Small intestine (tissue), 7 donors: ENCODE data around the gene ANKRD2. TPM values are rescaled to one million over a fixed set of nuclear protein-coding genes. Genes with fewer than 3 reads are reported as not detected.

ENCODE experiments used
- DNase-seq, 2 donors: peaks; one replicate each; pipeline versions ENCODE4 v3.0.0 to v3.0.0-alpha.2; 2013
- FAIRE-seq: peaks from 2 replicates; lab custom pipeline; 2012; peaks lifted over from hg19 to GRCh38; lab: Jason Lieb, UNC
- H3K27ac ChIP-seq, 3 donors: one replicate each; pipeline ENCODE4 v1.5.1; 2013; ENCODE audit warnings: low read length in 2 of 3, mild to moderate bottlenecking in 2 of 3, control low read depth in 1 of 3, inconsistent platforms in 1 of 3, low read depth in 1 of 3, moderate library complexity in 1 of 3
- H3K27me3 ChIP-seq, 3 donors: one replicate each; pipeline ENCODE4 v1.6.1; 2013; ENCODE audit warnings: low read length in 3 of 3, inconsistent platforms in 1 of 3; ENCODE audit not compliant: control insufficient read depth in 3 of 3, insufficient read depth in 3 of 3
- H3K36me3 ChIP-seq, 3 donors: one replicate each; pipeline ENCODE4 v1.6.1; 2013; ENCODE audit warnings: low read length in 3 of 3, inconsistent platforms in 1 of 3, low read depth in 1 of 3, mild to moderate bottlenecking in 1 of 3, moderate library complexity in 1 of 3; ENCODE audit not compliant: control insufficient read depth in 3 of 3, insufficient read depth in 2 of 3
- H3K4me1 ChIP-seq, 3 donors: one replicate each; pipeline ENCODE4 v1.6.1; 2013; ENCODE audit warnings: low read length in 2 of 3, inconsistent platforms in 1 of 3, low read depth in 1 of 3, mild to moderate bottlenecking in 1 of 3, moderate library complexity in 1 of 3; ENCODE audit not compliant: control insufficient read depth in 3 of 3, insufficient read depth in 2 of 3
- H3K4me3 ChIP-seq, 3 donors: one replicate each; pipeline ENCODE4 v1.5.1; 2013; ENCODE audit warnings: low read length in 3 of 3, control low read depth in 1 of 3, inconsistent platforms in 1 of 3, low read depth in 1 of 3, mild to moderate bottlenecking in 1 of 3, moderate library complexity in 1 of 3
- H3K9me3 ChIP-seq, 2 donors: one replicate each; pipeline ENCODE4 v1.6.1; 2013; ENCODE audit warnings: low read depth in 1 of 2, low read length in 1 of 2; ENCODE audit not compliant: control insufficient read depth in 2 of 2, insufficient read depth in 1 of 2
- WGBS, 3 donors: extraction: QIAGEN DNeasy Blood & Tissue Kit; methylation state at CpG; one replicate each; pipeline ENCODE4 v1.1.7; 2013; 5-methylcytosine and 5-hydroxymethylcytosine counted together
- polyA plus RNA-seq, 4 donors: library from polyadenylated mRNA; stranded (reverse) in 3 of 4; unstranded in 1 of 4; fragments of 200-250 nt in 3 of 4; fragments of 120-200 nt in 1 of 4; gene quantifications; one replicate each; pipeline versions ENCODE4 v1.2.1 to v1.2.3, GENCODE V29; 2013
- donor health status: healthy with polysubstance abuse.
- donor health status: control.
- donor health status: control.
- donor health status: Bipolar disorder and iron deficiency.
- donor health status: healthy.

ANKRD2 gene
- polyA plus RNA-seq, 4 donors = 0.04 to 8.6 (median 2.0) TPM

DNA sequence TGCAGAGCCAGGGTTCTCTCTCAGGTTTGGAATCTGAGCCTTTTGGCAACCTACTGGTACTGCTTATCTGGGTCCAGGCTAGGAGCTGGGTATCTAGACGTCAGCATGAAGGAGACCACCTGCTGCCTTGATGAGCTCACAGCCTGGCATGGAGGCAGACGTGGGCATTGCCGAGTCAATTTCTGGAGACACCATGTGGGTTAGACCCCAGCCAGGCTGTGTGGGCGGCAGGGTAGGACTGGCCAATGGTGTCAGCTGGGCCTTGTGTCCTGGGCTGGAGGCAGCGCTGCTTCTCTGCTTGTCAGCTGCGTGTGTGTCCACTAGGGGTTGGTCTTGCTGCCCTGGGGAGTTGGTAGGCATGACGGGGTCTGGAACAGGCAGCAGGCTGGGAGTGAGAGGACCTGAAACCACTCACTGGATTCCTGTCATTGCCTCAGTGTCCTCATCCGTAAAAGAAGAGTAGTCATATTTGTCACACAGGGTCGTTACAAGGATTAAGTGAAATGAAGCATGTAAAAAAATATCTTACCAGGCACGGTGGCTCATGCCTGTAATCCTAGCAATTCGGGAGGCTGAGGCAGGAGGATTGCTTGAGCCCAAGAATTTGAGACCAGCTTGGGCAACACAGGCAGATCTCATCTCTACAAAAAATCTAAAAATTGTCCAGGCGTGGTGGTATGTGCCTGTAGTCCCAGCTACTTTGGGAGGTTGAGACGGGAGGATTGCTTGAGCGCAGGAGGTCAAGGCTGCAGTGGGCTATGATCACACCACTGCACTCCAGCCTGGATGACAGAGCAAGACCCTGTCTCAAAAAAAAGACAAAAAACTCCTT is 31.7 kb upstream of the ANKRD2 start:
- FAIRE-seq (no peak), DNase-seq (no peak)
- WGBS, 3 donors = 90 to 94% (median 92%) methylated on average over 14 of the region's 14 CpGs
- H3K4me1 ChIP-seq = peaks cover 0 to 5% (median 0%) of the 10 kb centered on the region in 3 donors
- H3K27me3 ChIP-seq = no peaks in the 10 kb centered on the region
- no peak overlapping the region for H3K27ac ChIP-seq
- H3K36me3 ChIP-seq = peaks cover 0 to 2% (median 0%) of the 10 kb centered on the region in 3 donors
- H3K9me3 ChIP-seq = no peaks in the 10 kb centered on the region
- no peak overlapping the region for H3K4me3 ChIP-seq

DNA sequence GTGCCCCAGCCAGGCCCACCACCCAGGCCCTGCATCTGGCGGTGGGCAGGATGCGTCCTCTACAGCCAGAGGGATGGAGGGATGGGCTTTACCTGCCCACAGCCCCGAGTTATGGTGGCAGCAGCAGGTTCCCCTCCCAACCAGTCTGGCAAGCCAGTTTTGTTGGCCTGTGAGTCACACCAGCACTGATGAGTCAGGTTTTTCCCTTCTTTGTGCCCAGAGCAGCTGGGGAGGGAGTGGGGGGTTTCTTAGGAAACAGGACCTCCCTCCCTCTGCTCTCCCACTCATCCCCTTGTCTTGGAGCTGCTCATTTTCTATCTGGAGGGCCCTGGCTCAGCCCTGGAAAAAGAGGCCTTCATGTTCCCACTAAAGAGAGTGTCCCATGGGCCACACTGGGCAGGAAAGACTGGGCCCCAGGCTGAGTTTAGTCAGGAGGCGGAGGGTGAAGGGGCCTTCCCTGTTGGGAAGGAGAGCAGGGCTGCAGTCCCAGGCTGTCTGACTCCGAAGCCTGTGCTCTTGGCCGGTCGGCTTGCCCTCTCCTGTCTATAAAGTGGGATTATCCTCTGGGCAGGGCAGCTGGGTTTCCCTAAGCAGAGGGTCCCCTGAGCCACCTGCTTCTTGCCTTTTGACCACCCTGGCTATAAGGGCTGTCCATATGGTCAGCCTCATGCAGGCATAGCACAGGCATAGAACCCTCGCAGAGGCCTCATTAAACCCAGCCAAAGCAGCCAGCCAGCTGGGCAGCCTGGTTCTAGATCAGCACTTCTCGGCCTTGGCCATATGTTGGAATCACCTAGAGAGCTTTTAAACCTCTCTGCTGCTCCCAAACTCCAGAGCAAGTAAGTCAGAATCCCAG is 30.2 kb upstream of the ANKRD2 start:
- H3K27me3 ChIP-seq = no peaks in the 10 kb centered on the region
- peaks cover 0 to 1% (median 0%) of the 10 kb centered on the region in 3 donors for H3K36me3 ChIP-seq
- DNase-seq (no peak), FAIRE-seq (no peak)
- no peak overlapping the region for H3K4me3 ChIP-seq
- WGBS, 3 donors = 67 to 78% (median 69%) methylated on average over 9 of the region's 9 CpGs
- no peaks in the 10 kb centered on the region for H3K9me3 ChIP-seq
- peak overlapping the region in 1 of 3 donors; percentile 91 for H3K27ac ChIP-seq
- peaks cover 0 to 5% (median 0%) of the 10 kb centered on the region in 3 donors for H3K4me1 ChIP-seq

DNA sequence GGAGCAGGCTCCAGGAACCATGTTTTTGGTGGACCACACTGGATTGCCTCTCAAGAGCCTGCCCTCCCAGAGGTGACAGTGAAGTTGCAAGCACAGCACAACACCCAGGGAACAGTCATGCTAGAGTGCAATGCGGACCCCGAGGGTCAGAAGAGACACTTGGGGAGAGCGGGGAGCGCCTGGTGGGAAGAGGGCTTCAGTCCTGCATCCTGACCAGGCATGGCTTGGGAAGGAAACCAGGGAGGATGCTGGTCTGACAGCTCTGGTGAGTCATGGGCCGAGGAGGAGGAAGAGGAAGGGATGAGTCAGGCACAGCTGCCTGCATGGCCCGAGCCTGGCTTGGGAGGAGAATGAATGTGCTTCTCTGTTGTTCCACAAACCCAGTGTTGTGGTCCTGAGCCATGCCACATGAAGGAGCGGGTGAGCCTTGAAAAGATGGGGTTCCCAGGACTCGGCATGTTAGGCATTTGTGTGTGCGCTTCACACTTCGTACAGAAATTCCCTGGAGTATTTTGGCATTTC is 29.5 kb upstream of the ANKRD2 start:
- Histone ChIP-seq H3K4me3 (no peak overlapping the region), H3K36me3 (no peaks in the 10 kb centered on the region), H3K4me1 (peaks cover 0 to 5% (median 0%) of the 10 kb centered on the region in 3 donors), H3K27ac (peak overlapping the region in 1 of 3 donors; percentile 91), H3K9me3 (no peaks in the 10 kb centered on the region), H3K27me3 (no peaks in the 10 kb centered on the region)
- WGBS, 3 donors = 51 to 75% (median 53%) methylated on average over 10 of the region's 10 CpGs
- FAIRE-seq (no peak), DNase-seq (peak in 1 of 2 donors; percentile 40)

DNA sequence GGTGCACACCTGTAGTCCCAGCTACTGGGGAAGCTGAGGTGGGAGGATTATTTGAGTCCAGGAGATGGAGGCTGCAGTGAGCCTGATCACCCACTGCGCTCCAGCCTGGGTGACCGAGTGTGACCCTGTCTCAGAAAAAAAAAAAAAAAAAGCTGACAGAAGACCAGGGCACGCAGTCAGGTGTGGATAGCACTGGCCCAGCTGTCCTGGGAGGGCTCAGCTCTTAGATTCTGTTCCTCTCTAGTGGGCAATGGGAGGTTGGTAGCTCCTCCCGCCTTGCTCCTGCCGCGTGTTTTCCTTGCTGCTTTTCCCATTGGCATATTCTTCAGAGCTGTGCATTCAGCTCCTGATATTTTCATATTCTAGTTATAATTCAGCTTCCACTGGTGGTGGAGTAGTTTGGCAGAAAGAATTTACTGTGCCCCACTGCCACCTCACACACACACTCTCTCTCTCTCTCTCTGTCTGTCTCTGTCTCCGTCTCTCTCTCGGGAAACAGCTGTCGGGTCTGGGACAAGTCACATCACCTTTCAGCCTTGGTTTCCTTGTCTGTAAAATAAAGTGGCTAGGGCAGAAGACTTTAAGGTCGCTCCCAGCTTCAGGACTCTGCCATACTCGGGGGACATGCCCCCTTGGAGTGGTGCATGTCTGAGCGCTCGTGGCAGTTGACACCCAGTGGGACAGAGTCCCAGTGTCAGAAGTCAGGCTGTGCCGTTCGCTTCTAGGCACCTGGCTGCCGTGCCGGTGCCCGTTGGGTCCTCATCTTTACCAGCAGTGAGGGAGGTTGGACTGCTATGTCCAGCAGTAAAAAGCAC is 25.9 kb upstream of the ANKRD2 start:
- Histone ChIP-seq H3K4me1 (peaks cover 0 to 5% (median 0%) of the 10 kb centered on the region in 3 donors), H3K9me3 (no peaks in the 10 kb centered on the region), H3K36me3 (no peaks in the 10 kb centered on the region), H3K27me3 (no peaks in the 10 kb centered on the region), H3K4me3 (no peak overlapping the region), H3K27ac (no peak overlapping the region)
- DNase-seq (no peak), FAIRE-seq (no peak)
- 84 to 88% (median 84%) methylated on average over 18 of the region's 18 CpGs for WGBS, 3 donors

DNA sequence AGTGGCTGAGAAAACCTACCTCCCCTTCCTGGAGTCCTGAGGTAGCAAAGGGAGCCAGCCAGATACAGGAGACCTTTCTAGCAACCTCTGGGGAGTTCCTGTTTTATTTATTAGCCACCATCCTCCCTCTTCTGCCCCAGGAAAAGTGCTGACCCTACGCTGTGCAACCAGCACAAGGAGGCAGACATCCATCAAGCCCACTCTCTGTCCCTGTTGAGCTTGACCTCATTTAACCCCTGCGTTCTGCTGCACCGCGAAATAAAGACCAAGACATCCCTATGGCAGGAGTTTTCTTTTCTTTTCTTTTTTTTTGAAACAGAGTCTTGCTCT is 25.3 kb upstream of the ANKRD2 start:
- 66 to 89% (median 89%) methylated on average over 4 of the region's 4 CpGs for WGBS, 3 donors
- no peak for DNase-seq

GRCh38 chr10:97547962-97548361 is 24.6 kb upstream of the ANKRD2 start:
- 70 to 84% (median 74%) methylated on average over 4 of the region's 4 CpGs for WGBS, 3 donors
- H3K36me3 ChIP-seq = no peaks in the 10 kb centered on the region
- DNase-seq (no peak), FAIRE-seq (no peak)
- no peak overlapping the region for H3K4me3 ChIP-seq
- no peaks in the 10 kb centered on the region for H3K4me1 ChIP-seq
- no peaks in the 10 kb centered on the region for H3K9me3 ChIP-seq
- no peak overlapping the region for H3K27ac ChIP-seq
- H3K27me3 ChIP-seq = no peaks in the 10 kb centered on the region

More for the DNA sequence above, 25.3 kb upstream of the ANKRD2 start:
- H3K9me3 ChIP-seq = no peaks in the 10 kb centered on the region
- H3K4me3 ChIP-seq = no peak overlapping the region
- no peak for FAIRE-seq
- H3K27ac ChIP-seq = no peak overlapping the region
- no peaks in the 10 kb centered on the region for H3K27me3 ChIP-seq
- H3K4me1 ChIP-seq = peaks cover 0 to 4% (median 0%) of the 10 kb centered on the region in 3 donors
- no peaks in the 10 kb centered on the region for H3K36me3 ChIP-seq

GRCh38 chr10:97548828-97549455 is 23.6 kb upstream of the ANKRD2 start:
- FAIRE-seq (no peak), DNase-seq (no peak)
- no peaks in the 10 kb centered on the region for H3K9me3 ChIP-seq
- H3K27me3 ChIP-seq = no peaks in the 10 kb centered on the region
- H3K4me1 ChIP-seq = no peaks in the 10 kb centered on the region
- H3K27ac ChIP-seq = no peak overlapping the region
- 87 to 93% (median 90%) methylated on average over 13 of the region's 13 CpGs for WGBS, 3 donors
- H3K4me3 ChIP-seq = no peak overlapping the region
- no peaks in the 10 kb centered on the region for H3K36me3 ChIP-seq
